H9 (cell line): ENCODE measurements around the gene KLHDC7B. TPM values are rescaled to one million over a fixed set of nuclear protein-coding genes. Genes with fewer than 3 reads are reported as not detected.

ENCODE experiments used
- DNase-seq: peaks from one replicate; pipeline ENCODE4 v3.0.0-alpha.2; 2017
- H2AFZ ChIP-seq: one replicate; pipeline ENCODE4 v1.6.1; 2013; ENCODE audit warnings: mild to moderate bottlenecking, low read length, control low read depth, moderate library complexity
- H2AK5ac ChIP-seq: 2 replicates; pipeline ENCODE4 v1.6.1; 2013; ENCODE audit warnings: low read length, control low read depth, mixed read lengths; ENCODE audit not compliant: insufficient read length
- H2BK120ac ChIP-seq: one replicate; pipeline ENCODE4 v1.6.1; 2013; ENCODE audit warnings: low read depth, mild to moderate bottlenecking, low read length, control low read depth, inconsistent platforms; ENCODE audit not compliant: poor library complexity, severe bottlenecking
- H2BK12ac ChIP-seq: 2 replicates; pipeline ENCODE4 v1.6.1; 2013; ENCODE audit warnings: low read length, control low read depth, mixed read lengths, low read depth; ENCODE audit not compliant: insufficient read length
- H2BK15ac ChIP-seq: 2 replicates; pipeline ENCODE4 v1.6.1; 2013; ENCODE audit warnings: low read depth, low read length, control low read depth
- H2BK20ac ChIP-seq: one replicate; pipeline ENCODE4 v1.6.1; 2013; ENCODE audit warnings: low read depth, mild to moderate bottlenecking, low read length, control low read depth, inconsistent platforms; ENCODE audit not compliant: poor library complexity, severe bottlenecking
- H2BK5ac ChIP-seq: 2 replicates; pipeline ENCODE4 v1.6.1; 2013; ENCODE audit warnings: low read length, control low read depth, mixed read lengths; ENCODE audit not compliant: insufficient read length
- H3K14ac ChIP-seq: 2 replicates; pipeline ENCODE4 v1.6.1; 2013; ENCODE audit warnings: low read length, control low read depth; ENCODE audit not compliant: insufficient read depth
- H3K18ac ChIP-seq: 2 replicates; pipeline ENCODE4 v1.6.1; 2013; ENCODE audit warnings: low read depth, mild to moderate bottlenecking, mixed read lengths, low read length, control low read depth; ENCODE audit not compliant: insufficient read length
- H3K23ac ChIP-seq: 2 replicates; pipeline ENCODE4 v1.6.1; 2013; ENCODE audit warnings: low read length, control low read depth, mixed read lengths, low read depth; ENCODE audit not compliant: insufficient read length
- H3K23me2 ChIP-seq: 2 replicates; pipeline ENCODE4 v1.6.1; 2013; ENCODE audit warnings: low read depth, mild to moderate bottlenecking, mixed read lengths, low read length, control low read depth; ENCODE audit not compliant: insufficient read length, poor library complexity, severe bottlenecking
- H3K27ac ChIP-seq: 2 replicates; pipeline ENCODE4 v1.5.1; 2013; ENCODE audit warnings: low read length, control low read depth, mixed read lengths, low read depth; ENCODE audit not compliant: insufficient read length
- H3K27me3 ChIP-seq: 2 replicates; pipeline ENCODE4 v1.6.1; 2013; ENCODE audit warnings: low read length, control low read depth, inconsistent platforms; ENCODE audit not compliant: insufficient read depth
- H3K4ac ChIP-seq: 2 replicates; pipeline ENCODE4 v1.6.1; 2013; ENCODE audit warnings: low read depth, mild to moderate bottlenecking, control low read depth, inconsistent platforms, low read length, moderate library complexity
- H3K4me1 ChIP-seq: 2 replicates; pipeline ENCODE4 v1.6.1; 2013; ENCODE audit warnings: low read length, control low read depth, inconsistent platforms; ENCODE audit not compliant: insufficient read depth
- H3K4me2 ChIP-seq: 2 replicates; pipeline ENCODE4 v1.6.1; 2013; ENCODE audit warnings: low read length, control low read depth, mixed read lengths; ENCODE audit not compliant: insufficient read length, insufficient read depth
- H3K56ac ChIP-seq: 2 replicates; pipeline ENCODE4 v1.6.1; 2013; ENCODE audit warnings: low read depth, mild to moderate bottlenecking, mixed read lengths, low read length, control low read depth; ENCODE audit not compliant: insufficient read length
- H3K79me1 ChIP-seq: 2 replicates; pipeline ENCODE4 v1.6.1; 2013; ENCODE audit warnings: low read depth, mild to moderate bottlenecking, moderate library complexity, low read length, control low read depth, inconsistent platforms; ENCODE audit not compliant: insufficient read depth, poor library complexity, severe bottlenecking
- H3K79me2 ChIP-seq: 2 replicates; pipeline ENCODE4 v1.6.1; 2013; ENCODE audit warnings: low read length, control low read depth, inconsistent platforms; ENCODE audit not compliant: insufficient read depth
- H3K9ac ChIP-seq: 2 replicates; pipeline ENCODE4 v1.6.1; 2013; ENCODE audit warnings: low read length, control low read depth, mixed read lengths; ENCODE audit not compliant: insufficient read length; ENCODE audit errors: extremely low read depth
- H3K9me3 ChIP-seq: one replicate; pipeline ENCODE4 v1.6.1; 2013; ENCODE audit warnings: low read depth, low read length, inconsistent platforms; ENCODE audit not compliant: control insufficient read depth
- H3T11ph ChIP-seq: one replicate; pipeline ENCODE4 v1.6.1; 2013; ENCODE audit warnings: mild to moderate bottlenecking, low read length, control low read depth, inconsistent platforms
- H4K20me1 ChIP-seq: one replicate; pipeline ENCODE4 v1.6.1; 2013; ENCODE audit not compliant: control insufficient read depth, insufficient read length, insufficient read depth
- H4K5ac ChIP-seq: 2 replicates; pipeline ENCODE4 v1.6.1; 2013; ENCODE audit warnings: low read depth, mild to moderate bottlenecking, mixed read lengths, low read length, control low read depth; ENCODE audit not compliant: insufficient read length
- H4K8ac ChIP-seq: replicated peaks from 2 replicates; pipeline ENCODE4 v1.6.1; 2013; ENCODE audit warnings: low read length, control low read depth, mixed read lengths, low read depth; ENCODE audit not compliant: insufficient read length
- H4K91ac ChIP-seq: 2 replicates; pipeline ENCODE4 v1.6.1; 2013; ENCODE audit warnings: low read depth, mild to moderate bottlenecking, moderate library complexity, mixed read lengths, low read length, control low read depth; ENCODE audit not compliant: insufficient read length
- H3K27ac Mint-ChIP-seq, 3 experiments: 2 replicates in 2 of 3; 3 replicates in 1 of 3; pipeline ENCODE4 v1.8.0; 2020 to 2021; ENCODE audit warnings: mixed read lengths in 3 of 3, mild to moderate bottlenecking in 1 of 3, moderate library complexity in 1 of 3
- H3K27me3 Mint-ChIP-seq: 2 replicates; pipeline ENCODE4 v1.8.0; 2021; ENCODE audit warnings: low read depth, mild to moderate bottlenecking, moderate library complexity, mixed read lengths
- H3K36me3 Mint-ChIP-seq, 3 experiments: 2 replicates in 2 of 3; 3 replicates in 1 of 3; pipeline ENCODE4 v1.8.0; 2020 to 2021; ENCODE audit warnings: low read depth in 3 of 3, mixed read lengths in 3 of 3; ENCODE audit not compliant: insufficient read depth in 1 of 3
- H3K4me1 Mint-ChIP-seq, 2 experiments: 2 replicates each; pipeline ENCODE4 v1.8.0; 2020; ENCODE audit warnings: mixed read lengths in 2 of 2
- H3K4me3 Mint-ChIP-seq, 2 experiments: 2 replicates in 1 of 2; 3 replicates in 1 of 2; pipeline ENCODE4 v1.8.0; 2020 to 2021; ENCODE audit warnings: mild to moderate bottlenecking in 2 of 2, mixed read lengths in 2 of 2, moderate library complexity in 1 of 2
- H3K9me3 Mint-ChIP-seq, 2 experiments: 2 replicates in 1 of 2; 3 replicates in 1 of 2; pipeline ENCODE4 v1.8.0; 2020; ENCODE audit warnings: mild to moderate bottlenecking in 2 of 2, mixed read lengths in 2 of 2, moderate library complexity in 1 of 2
- WGBS: extraction: QIAGEN DNeasy Blood & Tissue Kit; methylation state at CpG from one replicate; pipeline ENCODE4 v1.1.7; 2013; ENCODE audit warnings: missing lambda C conversion rate, low lambda C conversion rate, mixed read lengths; ENCODE audit not compliant: insufficient read length; ENCODE audit errors: extremely low coverage; 5-methylcytosine and 5-hydroxymethylcytosine counted together
- total RNA-seq: library from RNA; stranded (reverse); gene quantifications from 2 replicates; pipeline ENCODE4 v1.2.1, GENCODE V29; 2021
- TF ChIP-seq, protein P1 (sequence below): fragments of 200-600 bp; sonication (generic); conservative IDR thresholded peaks from 3 replicates; pipeline ENCODE4 v1.8.0; 2021; ENCODE audit warnings: antibody characterized with exemption, mild to moderate bottlenecking

KLHDC7B gene
- total RNA-seq, 1 experiment from 2014 or later, result not detected

- Histone ChIP-seq H3K18ac (no peak overlapping the region), H3K14ac (no peak overlapping the region), H3K79me1 (peaks cover 4% of the 10 kb centered on the region), H3T11ph (no peak overlapping the region), H4K5ac (no peak overlapping the region), H3K9ac (no peak overlapping the region), H3K4me2 (no peak overlapping the region), H3K27me3 (no peaks in the 10 kb centered on the region), H3K56ac (no peak overlapping the region), H2BK15ac (no peak overlapping the region), H2AK5ac (no peak overlapping the region), H4K91ac (no peak overlapping the region), H2BK12ac (no peak overlapping the region), H2AFZ (no peak overlapping the region), H2BK5ac (no peak overlapping the region), H4K8ac (no peak overlapping the region), H2BK120ac (no peak overlapping the region), H2BK20ac (no peak overlapping the region), H3K23me2 (no peaks in the 10 kb centered on the region), H4K20me1 (no peaks in the 10 kb centered on the region), H3K27ac (no peak overlapping the region), H3K4ac (no peak overlapping the region), H3K4me1 (peaks cover 2% of the 10 kb centered on the region; the same call in 1 of the 2 replicates), H3K23ac (no peak overlapping the region), H3K79me2 (no peaks in the 10 kb centered on the region), H3K9me3 (no peaks in the 10 kb centered on the region)
- H3K27me3 Mint-ChIP-seq, result no peaks in the 10 kb centered on the region; the same call in 1 of the 2 replicates
- TF ChIP-seq, protein P1, sequence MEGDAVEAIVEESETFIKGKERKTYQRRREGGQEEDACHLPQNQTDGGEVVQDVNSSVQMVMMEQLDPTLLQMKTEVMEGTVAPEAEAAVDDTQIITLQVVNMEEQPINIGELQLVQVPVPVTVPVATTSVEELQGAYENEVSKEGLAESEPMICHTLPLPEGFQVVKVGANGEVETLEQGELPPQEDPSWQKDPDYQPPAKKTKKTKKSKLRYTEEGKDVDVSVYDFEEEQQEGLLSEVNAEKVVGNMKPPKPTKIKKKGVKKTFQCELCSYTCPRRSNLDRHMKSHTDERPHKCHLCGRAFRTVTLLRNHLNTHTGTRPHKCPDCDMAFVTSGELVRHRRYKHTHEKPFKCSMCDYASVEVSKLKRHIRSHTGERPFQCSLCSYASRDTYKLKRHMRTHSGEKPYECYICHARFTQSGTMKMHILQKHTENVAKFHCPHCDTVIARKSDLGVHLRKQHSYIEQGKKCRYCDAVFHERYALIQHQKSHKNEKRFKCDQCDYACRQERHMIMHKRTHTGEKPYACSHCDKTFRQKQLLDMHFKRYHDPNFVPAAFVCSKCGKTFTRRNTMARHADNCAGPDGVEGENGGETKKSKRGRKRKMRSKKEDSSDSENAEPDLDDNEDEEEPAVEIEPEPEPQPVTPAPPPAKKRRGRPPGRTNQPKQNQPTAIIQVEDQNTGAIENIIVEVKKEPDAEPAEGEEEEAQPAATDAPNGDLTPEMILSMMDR, result no peak
- WGBS, result no CpG with 5 or more reads among the region's 8 CpGs
- peaks cover 4 to 46% (median 45%) of the 10 kb centered on the region in 3 experiments for H3K36me3 Mint-ChIP-seq
- H3K4me3 Mint-ChIP-seq, result no peak overlapping the region
- H3K4me1 Mint-ChIP-seq, result peaks cover 6 to 12% of the 10 kb centered on the region in 2 experiments; a peak in 3 of 4 replicates
- no peak for DNase-seq
- H3K9me3 Mint-ChIP-seq, result no peaks in the 10 kb centered on the region
- H3K27ac Mint-ChIP-seq, result no peak overlapping the region
Observed at GRCh38 chr22:50578776-50579310, 33.1 kb downstream of the KLHDC7B start.
